ENCODE results near the gene RAD51B.

- TF ChIP-seq POLR2AphosphoS5 (IDR thresholded peaks at IDR 0.05; ENCODE audit: low read depth, low read length) (no peak), POLR2A (IDR thresholded peaks at IDR 0.05; ENCODE audit: low read depth, low read length) (no peak)
Measured at GRCh38 chr14:68147303-68147702, 327.7 kb downstream of the RAD51B start.

Data from GM12892 (cell line).